ENCODE data around the gene L1TD1.

DNA sequence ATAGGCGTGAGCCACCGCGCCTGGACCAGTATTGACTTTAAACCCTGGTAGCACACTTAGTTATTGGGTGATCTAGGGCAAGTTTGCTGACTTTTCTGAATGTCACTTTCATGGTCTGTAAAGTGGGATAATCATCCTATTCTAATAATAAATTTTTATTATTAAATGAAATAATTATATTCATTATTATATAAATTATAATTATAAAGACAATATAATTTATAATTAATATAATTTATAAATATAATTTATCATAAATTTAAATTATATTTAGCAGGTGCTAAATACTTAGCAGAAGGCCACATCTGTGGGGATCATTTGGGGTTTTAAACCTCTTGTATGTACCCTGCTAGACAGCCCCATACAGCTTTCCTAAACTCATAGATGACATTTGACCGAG lies 64.9 kb downstream of the L1TD1 start:
- TF ChIP-seq EZH2phosphoT487 (IDR thresholded peaks at IDR 0.05; ENCODE audit: borderline replicate concordance, low read length), result no peak
- TF ChIP-seq, protein P1, sequence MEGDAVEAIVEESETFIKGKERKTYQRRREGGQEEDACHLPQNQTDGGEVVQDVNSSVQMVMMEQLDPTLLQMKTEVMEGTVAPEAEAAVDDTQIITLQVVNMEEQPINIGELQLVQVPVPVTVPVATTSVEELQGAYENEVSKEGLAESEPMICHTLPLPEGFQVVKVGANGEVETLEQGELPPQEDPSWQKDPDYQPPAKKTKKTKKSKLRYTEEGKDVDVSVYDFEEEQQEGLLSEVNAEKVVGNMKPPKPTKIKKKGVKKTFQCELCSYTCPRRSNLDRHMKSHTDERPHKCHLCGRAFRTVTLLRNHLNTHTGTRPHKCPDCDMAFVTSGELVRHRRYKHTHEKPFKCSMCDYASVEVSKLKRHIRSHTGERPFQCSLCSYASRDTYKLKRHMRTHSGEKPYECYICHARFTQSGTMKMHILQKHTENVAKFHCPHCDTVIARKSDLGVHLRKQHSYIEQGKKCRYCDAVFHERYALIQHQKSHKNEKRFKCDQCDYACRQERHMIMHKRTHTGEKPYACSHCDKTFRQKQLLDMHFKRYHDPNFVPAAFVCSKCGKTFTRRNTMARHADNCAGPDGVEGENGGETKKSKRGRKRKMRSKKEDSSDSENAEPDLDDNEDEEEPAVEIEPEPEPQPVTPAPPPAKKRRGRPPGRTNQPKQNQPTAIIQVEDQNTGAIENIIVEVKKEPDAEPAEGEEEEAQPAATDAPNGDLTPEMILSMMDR (IDR thresholded peaks at IDR 0.05; ENCODE audit: low read depth, low read length, poor library complexity, severe bottlenecking), result no peak

All from DOHH2 (cell line).